8988T (cell line): Measurements from ENCODE around the gene ZDHHC14.

ENCODE experiments used
- DNase-seq: peaks from one replicate; pipeline ENCODE4 v3.0.0; 2011

ZDHHC14 gene

GRCh38 chr6:157607317-157608109 lies 226.5 kb downstream of the ZDHHC14 start:
- no peak for DNase-seq

- no peak for DNase-seq
These were observed 227.5 kb downstream of the ZDHHC14 start for GRCh38 chr6:157608221-157609075.

- no peak for DNase-seq
These were observed 228.1 kb downstream of the ZDHHC14 start for GRCh38 chr6:157609117-157609516.

GRCh38 chr6:157609556-157609955 lies 228.6 kb downstream of the ZDHHC14 start:
- no peak for DNase-seq

GRCh38 chr6:157610451-157610999 lies 229.5 kb downstream of the ZDHHC14 start:
- no peak for DNase-seq

GRCh38 chr6:157611406-157611805 lies 230.4 kb downstream of the ZDHHC14 start:
- DNase-seq = no peak

- no peak for DNase-seq
These were observed 232.1 kb downstream of the ZDHHC14 start for GRCh38 chr6:157613011-157613522.

- DNase-seq = no peak
These were observed 233.1 kb downstream of the ZDHHC14 start for GRCh38 chr6:157614026-157614568.

GRCh38 chr6:157615420-157615769 lies 234.4 kb downstream of the ZDHHC14 start:
- no peak for DNase-seq

GRCh38 chr6:157615951-157616350 lies 235.0 kb downstream of the ZDHHC14 start:
- no peak for DNase-seq

- no peak for DNase-seq
These were observed 240.0 kb downstream of the ZDHHC14 start for GRCh38 chr6:157620944-157621343.

GRCh38 chr6:157621406-157621805 lies 240.4 kb downstream of the ZDHHC14 start:
- no peak for DNase-seq

- no peak for DNase-seq
These were observed 241.4 kb downstream of the ZDHHC14 start for GRCh38 chr6:157622427-157622826.

- no peak for DNase-seq
These were observed 244.1 kb downstream of the ZDHHC14 start for GRCh38 chr6:157625111-157625510.

- DNase-seq = no peak
These were observed 244.8 kb downstream of the ZDHHC14 start for GRCh38 chr6:157625764-157626163.

- DNase-seq = no peak
These were observed 246.4 kb downstream of the ZDHHC14 start for GRCh38 chr6:157627195-157627966.

- no peak for DNase-seq
These were observed 247.5 kb downstream of the ZDHHC14 start for GRCh38 chr6:157628463-157628862.

- no peak for DNase-seq
These were observed 248.2 kb downstream of the ZDHHC14 start for GRCh38 chr6:157629220-157629619.

GRCh38 chr6:157630463-157631080 lies 249.6 kb downstream of the ZDHHC14 start:
- DNase-seq = no peak

- no peak for DNase-seq
These were observed 250.4 kb downstream of the ZDHHC14 start for GRCh38 chr6:157631412-157631811.

- DNase-seq = no peak
These were observed 251.0 kb downstream of the ZDHHC14 start for GRCh38 chr6:157631838-157632614.
